ENCODE measurements around the gene HOGA1.

GRCh38 chr10:97587183-97587582 lies 3.0 kb downstream of the HOGA1 start:
- TF ChIP-seq CTCF (IDR thresholded peaks at IDR 0.05): no peak
- TF ChIP-seq ZFX (IDR thresholded peaks at IDR 0.05; ENCODE audit: borderline replicate concordance): no peak
